SJCRH30 (cell line): ENCODE measurements around the gene DENND4A. TPM values are rescaled to one million over a fixed set of nuclear protein-coding genes. Genes with fewer than 3 reads are reported as not detected.

Experiments used
- DNase-seq, 2 experiments: peaks; one replicate each; pipeline ENCODE4 v3.0.0-alpha.2; 2015 to 2020
- H3K27ac ChIP-seq: fragments of 250-450 bp; sonication (Bioruptor Pico); 2 replicates; pipeline ENCODE4 v1.5.1; 2020; ENCODE audit warnings: mild to moderate bottlenecking, moderate library complexity
- H3K27me3 ChIP-seq: fragments of 250-450 bp; sonication (Bioruptor Pico); 2 replicates; pipeline ENCODE4 v1.5.1; 2020; ENCODE audit warnings: mild to moderate bottlenecking, moderate library complexity
- H3K36me3 ChIP-seq: fragments of 250-450 bp; sonication (Bioruptor Pico); 2 replicates; pipeline ENCODE4 v1.5.1; 2020; ENCODE audit warnings: mild to moderate bottlenecking, moderate library complexity
- H3K4me1 ChIP-seq: fragments of 250-450 bp; sonication (Bioruptor Pico); 2 replicates; pipeline ENCODE4 v1.5.1; 2020; ENCODE audit warnings: mild to moderate bottlenecking, moderate library complexity
- H3K4me3 ChIP-seq: fragments of 250-450 bp; sonication (Bioruptor Pico); 2 replicates; pipeline ENCODE4 v1.5.1; 2020; ENCODE audit warnings: mild to moderate bottlenecking, moderate library complexity
- H3K9me3 ChIP-seq: fragments of 250-450 bp; sonication (Bioruptor Pico); replicated peaks from 2 replicates; pipeline ENCODE4 v1.5.1; 2020; ENCODE audit warnings: mild to moderate bottlenecking, moderate library complexity
- total RNA-seq: library from RNA; depleted of rRNA; stranded (reverse); fragments of >200 nt; shearing (Covaris generic); gene quantifications from 2 replicates; pipeline ENCODE4 v1.2.3, GENCODE V29; 2014

Gene DENND4A
- total RNA-seq, 1 experiment from 2014 or later, result 26.4 TPM

DNA sequence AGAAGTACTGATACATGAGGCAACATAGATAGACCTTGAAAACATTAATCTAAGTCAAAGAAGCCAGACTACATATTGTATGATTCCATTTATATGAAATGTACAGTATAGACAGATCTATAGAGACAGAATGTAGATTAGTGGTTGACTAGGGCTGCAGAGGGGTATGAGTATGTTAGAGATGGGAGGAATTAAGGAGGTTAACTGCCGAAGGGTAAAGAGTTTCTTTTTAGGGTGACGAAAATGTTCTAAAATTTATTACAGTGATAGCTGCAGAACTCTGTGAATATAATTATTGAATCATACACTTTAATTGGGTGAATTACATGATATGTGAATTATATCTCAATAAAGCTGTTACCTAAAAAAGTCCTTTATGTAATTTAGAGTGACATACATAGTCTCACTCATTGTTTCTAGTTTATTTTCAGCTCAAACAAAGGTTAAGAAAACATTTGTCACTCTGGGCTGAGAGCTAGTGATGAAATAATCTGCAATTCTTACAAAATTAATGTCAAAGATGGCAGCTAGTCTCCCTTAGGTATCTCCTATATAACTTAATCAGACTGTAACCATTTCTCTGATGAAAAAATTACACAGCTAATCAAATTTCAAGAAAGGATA, 61.4 kb downstream of the DENND4A start:
- Histone ChIP-seq H3K4me3 (no peak overlapping the region), H3K27me3 (no peaks in the 10 kb centered on the region), H3K36me3 (peaks cover 20% of the 10 kb centered on the region), H3K4me1 (no peaks in the 10 kb centered on the region), H3K9me3 (no peaks in the 10 kb centered on the region), H3K27ac (no peak overlapping the region)
- no peak for DNase-seq

DNA sequence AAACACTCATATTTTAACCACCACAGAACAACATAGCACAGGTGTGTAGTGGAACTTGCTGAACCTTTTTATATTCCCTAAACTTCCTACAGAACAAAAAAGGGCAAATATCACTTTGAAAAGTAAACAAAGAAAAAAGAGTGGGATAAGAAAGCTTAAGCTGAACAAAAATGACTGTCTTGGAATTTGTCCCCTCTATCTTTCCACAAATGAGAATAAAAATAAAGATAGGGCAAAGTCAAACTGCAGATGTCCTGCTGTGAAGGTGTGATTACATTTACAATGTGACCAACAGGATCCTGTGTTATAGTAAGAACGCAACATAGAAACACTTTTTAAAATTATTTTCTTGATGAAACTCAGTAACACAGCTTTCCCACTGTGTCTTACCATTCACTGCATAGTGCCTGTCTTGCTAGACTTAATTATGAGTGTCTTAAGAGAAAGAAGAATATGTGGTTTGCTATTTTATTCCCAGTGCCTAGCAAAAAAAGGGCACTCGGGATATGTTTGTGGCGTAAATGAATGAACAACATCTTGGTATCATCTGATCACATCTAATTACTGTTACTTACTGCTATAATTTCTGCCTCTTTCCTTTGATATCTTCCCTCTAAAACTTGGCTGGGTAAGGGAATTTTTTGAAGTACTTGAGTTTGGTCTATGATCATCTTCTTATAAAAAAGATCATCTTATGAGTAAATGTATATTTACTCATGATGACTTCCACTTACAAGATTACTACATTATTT, 67.5 kb downstream of the DENND4A start:
- Histone ChIP-seq H3K27me3 (no peaks in the 10 kb centered on the region), H3K4me3 (no peak overlapping the region), H3K27ac (no peak overlapping the region), H3K4me1 (no peaks in the 10 kb centered on the region), H3K36me3 (peaks cover 31% of the 10 kb centered on the region), H3K9me3 (no peaks in the 10 kb centered on the region)
- DNase-seq, result no peak

DNA sequence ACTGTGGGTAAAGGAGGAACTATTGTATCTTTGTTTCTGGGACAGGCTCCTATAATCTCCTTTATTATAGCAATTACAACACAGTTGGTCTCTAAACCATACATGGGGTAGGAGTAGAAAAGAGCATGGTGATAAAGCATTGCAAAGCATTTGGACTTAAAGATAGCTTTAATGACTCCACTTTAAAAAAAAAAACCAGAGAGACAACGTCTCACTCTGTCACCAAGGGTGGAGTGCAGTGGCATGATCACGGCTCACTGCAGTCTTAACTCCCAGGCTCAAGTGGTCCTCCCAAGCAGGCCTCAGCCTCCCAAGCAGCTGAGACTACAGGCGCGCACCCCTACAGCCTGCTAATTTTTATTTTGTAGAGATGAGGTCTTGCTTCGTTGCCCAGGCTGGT, 68.2 kb downstream of the DENND4A start:
- Histone ChIP-seq H3K27ac (no peak overlapping the region), H3K36me3 (peaks cover 29% of the 10 kb centered on the region)

GRCh38 chr15:65722191-65722590, 69.9 kb downstream of the DENND4A start:
- no peaks in the 10 kb centered on the region for H3K9me3 ChIP-seq
- peaks cover 27% of the 10 kb centered on the region for H3K36me3 ChIP-seq
- H3K4me3 ChIP-seq, result no peak overlapping the region
- H3K27ac ChIP-seq, result no peak overlapping the region
- H3K4me1 ChIP-seq, result no peaks in the 10 kb centered on the region
- DNase-seq, result no peak
- no peaks in the 10 kb centered on the region for H3K27me3 ChIP-seq

More for the DNA sequence above, 68.2 kb downstream of the DENND4A start:
- H3K27me3 ChIP-seq, result no peaks in the 10 kb centered on the region
- no peaks in the 10 kb centered on the region for H3K9me3 ChIP-seq
- H3K4me1 ChIP-seq, result no peaks in the 10 kb centered on the region
- no peak overlapping the region for H3K4me3 ChIP-seq
- no peak for DNase-seq

GRCh38 chr15:65712415-65712814, 79.7 kb downstream of the DENND4A start:
- H3K27me3 ChIP-seq, result no peaks in the 10 kb centered on the region
- H3K9me3 ChIP-seq, result no peaks in the 10 kb centered on the region
- H3K36me3 ChIP-seq, result peaks cover 13% of the 10 kb centered on the region; the same call in 1 of the 2 replicates
- H3K27ac ChIP-seq, result no peak overlapping the region
- no peaks in the 10 kb centered on the region for H3K4me1 ChIP-seq
- no peak overlapping the region for H3K4me3 ChIP-seq
- no peak for DNase-seq

DNA sequence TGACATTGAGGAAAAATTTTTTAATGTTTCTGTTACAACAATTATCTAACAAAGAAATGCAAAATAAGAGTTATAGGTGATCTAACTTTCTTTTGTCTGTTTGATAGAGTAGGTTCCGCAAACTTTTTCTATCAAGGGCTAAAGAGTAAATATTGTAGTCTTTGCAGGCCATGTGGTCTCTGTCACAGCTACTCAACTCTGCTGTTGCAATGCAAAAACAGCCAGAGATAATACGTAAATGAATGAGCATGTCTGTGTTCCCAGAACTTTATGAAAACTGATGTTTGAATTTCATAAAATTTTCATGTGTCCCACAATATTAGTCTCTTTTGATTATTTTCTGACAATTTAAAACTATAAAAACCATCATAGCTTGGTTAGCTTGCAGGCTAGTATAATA, 97.0 kb downstream of the DENND4A start:
- Histone ChIP-seq H3K27me3 (no peaks in the 10 kb centered on the region), H3K9me3 (no peaks in the 10 kb centered on the region), H3K4me3 (no peak overlapping the region), H3K36me3 (peaks cover 14% of the 10 kb centered on the region; the same call in 1 of the 2 replicates), H3K27ac (no peak overlapping the region), H3K4me1 (no peaks in the 10 kb centered on the region)
- DNase-seq, result no peak

DNA sequence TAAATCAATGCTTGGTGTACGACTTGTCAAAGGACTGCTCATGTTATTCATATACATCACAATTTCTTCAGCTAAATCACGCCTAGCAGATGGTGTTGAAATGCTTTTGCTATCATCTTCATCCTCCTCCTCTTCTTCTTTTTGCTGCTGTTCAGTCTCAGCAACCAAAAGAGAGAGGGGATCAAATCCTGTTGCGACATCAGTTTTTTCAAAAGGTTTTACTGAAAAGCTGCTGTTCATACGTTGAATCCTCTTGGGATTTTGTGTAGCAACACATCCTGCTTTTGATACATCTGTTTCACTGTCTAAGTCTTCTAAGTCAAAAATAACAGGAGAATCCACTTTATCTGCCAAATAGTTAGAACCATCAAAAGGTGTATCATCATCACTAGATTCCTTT, 101.3 kb downstream of the DENND4A start:
- H3K4me1 ChIP-seq, result no peaks in the 10 kb centered on the region
- H3K36me3 ChIP-seq, result peaks cover 28% of the 10 kb centered on the region
- no peak for DNase-seq
- peaks cover 3% of the 10 kb centered on the region for H3K9me3 ChIP-seq
- H3K27me3 ChIP-seq, result no peaks in the 10 kb centered on the region
- no peak overlapping the region for H3K27ac ChIP-seq
- H3K4me3 ChIP-seq, result no peak overlapping the region

DNA sequence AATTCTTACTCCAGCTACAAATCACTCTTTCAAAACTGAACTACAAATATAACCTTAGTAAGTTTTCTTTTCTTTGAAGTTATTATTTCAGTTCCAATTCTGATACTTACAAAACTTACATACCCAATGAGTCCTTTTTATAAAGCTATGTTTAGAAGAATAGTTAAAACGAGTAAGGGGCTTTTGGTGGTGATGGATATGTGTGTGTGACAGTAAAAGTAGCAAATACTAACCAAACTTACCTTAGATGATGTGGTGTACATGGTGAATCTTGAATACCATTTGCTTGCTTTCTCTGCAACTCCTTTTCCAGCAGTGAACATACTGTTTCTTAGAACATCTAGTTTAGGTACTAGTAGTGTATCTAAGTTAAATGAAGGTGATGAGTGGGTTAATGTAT, 101.9 kb downstream of the DENND4A start:
- Histone ChIP-seq H3K27me3 (no peaks in the 10 kb centered on the region), H3K36me3 (peaks cover 28% of the 10 kb centered on the region), H3K4me3 (no peak overlapping the region), H3K4me1 (no peaks in the 10 kb centered on the region), H3K27ac (no peak overlapping the region), H3K9me3 (peaks cover 4% of the 10 kb centered on the region)
- DNase-seq, result no peak

GRCh38 chr15:65688462-65688861, 103.6 kb downstream of the DENND4A start:
- Histone ChIP-seq H3K4me3 (no peak overlapping the region), H3K36me3 (peaks cover 28% of the 10 kb centered on the region), H3K4me1 (no peaks in the 10 kb centered on the region), H3K27ac (no peak overlapping the region), H3K27me3 (no peaks in the 10 kb centered on the region), H3K9me3 (peaks cover 4% of the 10 kb centered on the region)
- no peak for DNase-seq

DNA sequence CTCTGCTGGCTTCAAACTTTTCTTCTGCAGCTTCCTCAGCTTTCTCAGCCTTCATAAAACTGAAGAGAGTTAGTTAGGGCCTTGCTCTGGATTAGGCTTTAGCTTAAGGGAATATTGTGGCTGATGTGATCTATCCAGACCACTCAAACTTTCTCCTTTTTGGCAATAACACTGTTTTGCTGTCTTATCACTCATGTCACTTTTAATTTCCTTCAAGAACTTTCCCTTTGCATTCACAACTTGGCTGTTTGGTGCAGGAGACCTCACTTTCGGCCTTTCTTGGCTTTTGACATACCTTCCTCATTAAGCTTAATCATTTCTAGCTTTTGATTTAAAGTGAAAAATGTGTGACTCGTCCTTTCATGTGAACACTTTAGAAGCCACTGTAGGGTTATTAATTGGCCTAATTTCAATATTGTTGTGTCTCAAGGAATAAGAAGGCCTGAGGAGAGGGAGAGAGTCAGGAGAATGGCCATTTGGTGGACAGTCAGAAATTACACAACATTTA, 109.6 kb downstream of the DENND4A start:
- no peaks in the 10 kb centered on the region for H3K4me1 ChIP-seq
- no peak for DNase-seq
- H3K36me3 ChIP-seq, result peaks cover 9% of the 10 kb centered on the region; the same call in 1 of the 2 replicates
- no peak overlapping the region for H3K4me3 ChIP-seq
- no peaks in the 10 kb centered on the region for H3K27me3 ChIP-seq
- no peak overlapping the region for H3K27ac ChIP-seq
- H3K9me3 ChIP-seq, result peaks cover 4% of the 10 kb centered on the region

DNA sequence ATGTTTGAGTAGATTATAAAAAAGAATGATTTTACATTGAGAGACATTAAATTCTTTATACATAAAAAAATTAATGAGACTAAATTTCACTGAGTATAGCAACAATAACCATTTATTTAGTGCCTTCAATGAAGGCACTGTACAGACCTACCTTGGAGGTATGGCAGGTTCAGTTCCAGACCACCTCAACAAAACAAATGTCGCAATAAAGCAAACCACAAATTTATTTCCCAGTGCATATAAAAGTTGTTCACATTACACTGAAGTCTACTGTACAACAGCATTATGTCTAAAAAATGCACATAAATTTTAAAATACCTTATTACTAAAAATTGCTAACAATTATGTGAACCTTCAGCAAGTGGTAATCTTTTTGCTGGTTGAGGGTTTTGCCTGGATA, 111.5 kb downstream of the DENND4A start:
- DNase-seq, result no peak
- no peaks in the 10 kb centered on the region for H3K36me3 ChIP-seq
- no peak overlapping the region for H3K4me3 ChIP-seq

GRCh38 chr15:65676123-65676522, 116.0 kb downstream of the DENND4A start:
- Histone ChIP-seq H3K27ac (no peak overlapping the region), H3K9me3 (no peaks in the 10 kb centered on the region), H3K4me1 (no peaks in the 10 kb centered on the region), H3K27me3 (no peaks in the 10 kb centered on the region), H3K4me3 (no peak overlapping the region), H3K36me3 (peaks cover 5% of the 10 kb centered on the region; the same call in 1 of the 2 replicates)
- no peak for DNase-seq

More for the DNA sequence above, 111.5 kb downstream of the DENND4A start:
- H3K27me3 ChIP-seq, result no peaks in the 10 kb centered on the region
- no peaks in the 10 kb centered on the region for H3K4me1 ChIP-seq
- H3K9me3 ChIP-seq, result no peaks in the 10 kb centered on the region
- no peak overlapping the region for H3K27ac ChIP-seq

GRCh38 chr15:65675551-65675950, 116.5 kb downstream of the DENND4A start:
- no peak overlapping the region for H3K27ac ChIP-seq
- H3K4me1 ChIP-seq, result no peaks in the 10 kb centered on the region
- no peaks in the 10 kb centered on the region for H3K9me3 ChIP-seq
- H3K4me3 ChIP-seq, result no peak overlapping the region
- H3K27me3 ChIP-seq, result no peaks in the 10 kb centered on the region
- no peak for DNase-seq
- H3K36me3 ChIP-seq, result peaks cover 5% of the 10 kb centered on the region; the same call in 1 of the 2 replicates

DNA sequence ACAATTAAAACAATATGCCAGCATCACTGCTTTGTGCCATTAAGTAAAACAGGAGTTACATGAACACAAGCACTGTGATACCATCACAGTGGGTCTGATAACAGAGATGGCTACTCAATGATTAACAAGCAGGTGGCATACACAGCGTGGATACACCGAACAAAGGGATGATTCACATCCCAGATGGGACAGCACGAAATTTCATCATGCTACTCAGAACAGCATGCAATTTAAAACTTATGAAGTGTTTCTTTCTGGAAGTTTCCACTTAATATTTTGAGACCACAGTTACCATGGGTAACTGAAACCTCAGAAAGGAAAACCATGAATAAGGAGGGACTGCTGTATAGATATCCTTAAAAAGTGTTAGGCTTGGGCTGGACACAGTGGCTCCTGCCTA, 125.8 kb downstream of the DENND4A start:
- Histone ChIP-seq H3K27ac (no peak overlapping the region), H3K27me3 (no peaks in the 10 kb centered on the region; the same call in 1 of the 2 replicates), H3K4me1 (no peaks in the 10 kb centered on the region), H3K36me3 (peaks cover 9% of the 10 kb centered on the region), H3K9me3 (no peaks in the 10 kb centered on the region), H3K4me3 (no peak overlapping the region)
- no peak for DNase-seq

DNA sequence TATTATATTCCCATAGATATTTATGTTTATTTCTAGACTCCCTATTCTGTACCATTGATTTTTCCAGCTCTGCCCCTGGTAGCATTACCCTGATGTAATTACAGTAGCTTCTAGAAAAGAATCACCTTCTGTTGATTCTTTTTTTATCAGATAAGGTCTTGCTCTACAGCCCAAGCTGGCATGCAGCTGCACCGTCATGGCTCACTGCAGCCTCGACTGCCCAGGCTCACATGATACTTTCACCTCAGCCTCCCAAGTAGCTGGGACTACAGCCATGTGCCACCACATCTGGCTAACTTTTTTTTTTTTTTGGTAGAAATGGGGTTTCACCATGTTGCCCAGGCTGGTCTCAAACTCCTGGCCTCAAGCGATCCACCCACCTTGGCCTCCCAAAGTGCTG, 128.6 kb downstream of the DENND4A start:
- Histone ChIP-seq H3K36me3 (peaks cover 11% of the 10 kb centered on the region), H3K4me1 (peaks cover 5% of the 10 kb centered on the region), H3K27ac (no peak overlapping the region), H3K4me3 (no peak overlapping the region), H3K9me3 (no peaks in the 10 kb centered on the region), H3K27me3 (no peaks in the 10 kb centered on the region; the same call in 1 of the 2 replicates)
- DNase-seq, result no peak
